Activated CD4-positive, CD25-positive, alpha-beta regulatory T cell treated with anti-CD3 and anti-CD28 coated beads, Interleukin-2, amount 50 U/mL, for 72 hours (primary cell): ENCODE data around the gene TERB2.
"Not testable (repeated sequence)": the region's sequence is repeated elsewhere in the genome, so short reads cannot be mapped to it uniquely, and the experiment has no call there.

Experiments used
- DNase-seq: peaks from one replicate; pipeline ENCODE4 v3.0.0; 2021

The TERB2 gene, protein sequence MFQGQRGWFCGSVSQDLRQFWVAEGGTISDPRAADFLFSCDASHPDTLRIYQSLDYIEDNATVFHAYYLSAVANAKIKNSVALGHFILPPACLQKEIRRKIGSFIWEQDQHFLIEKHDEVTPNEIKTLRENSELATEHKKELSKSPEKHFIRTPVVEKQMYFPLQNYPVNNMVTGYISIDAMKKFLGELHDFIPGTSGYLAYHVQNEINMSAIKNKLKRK

DNA sequence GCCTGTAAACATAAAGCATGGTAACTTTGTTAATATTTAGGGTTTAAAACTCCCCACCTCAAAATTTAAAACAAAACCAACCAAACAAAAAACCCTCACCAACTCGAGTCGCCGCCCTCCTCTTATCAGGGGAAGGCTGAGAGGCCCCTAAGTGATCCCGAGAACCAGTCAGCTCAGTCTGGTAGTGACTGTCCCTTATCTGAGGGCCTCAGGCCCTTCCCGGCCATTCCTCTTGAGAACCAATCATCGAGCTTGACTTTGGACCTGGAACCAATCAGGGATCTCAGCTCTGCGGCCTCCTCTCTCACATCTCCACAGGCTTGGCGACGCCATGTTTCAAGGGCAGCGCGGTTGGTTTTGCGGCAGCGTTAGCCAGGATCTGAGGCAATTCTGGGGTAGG is at the start of gene TERB2:
Gene TERB2, plus strand, starts transcription at position 300 of the 400 bp plus-strand sequence. Its CDS starts 32 bp downstream, at position 332.
- no peak for DNase-seq

DNA sequence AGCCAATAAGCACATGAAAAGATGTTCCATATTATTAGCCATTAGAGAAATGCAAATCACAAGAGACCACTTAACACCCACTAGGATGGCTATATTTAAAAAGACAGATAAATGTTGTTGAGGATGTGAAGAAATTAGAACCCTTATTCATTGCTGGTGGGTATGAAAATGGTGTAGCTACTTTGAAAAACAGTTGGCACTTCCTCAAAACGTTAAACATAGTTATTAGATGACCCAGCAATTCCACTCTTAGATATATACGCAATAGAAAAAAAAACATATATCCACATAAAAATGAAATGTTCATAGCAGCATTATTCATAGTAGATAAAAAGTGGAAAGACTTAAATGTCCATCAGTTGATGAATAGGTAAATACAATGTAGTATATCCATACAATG is 47.1 kb upstream of the TERB2 start:
- no peak for DNase-seq

DNA sequence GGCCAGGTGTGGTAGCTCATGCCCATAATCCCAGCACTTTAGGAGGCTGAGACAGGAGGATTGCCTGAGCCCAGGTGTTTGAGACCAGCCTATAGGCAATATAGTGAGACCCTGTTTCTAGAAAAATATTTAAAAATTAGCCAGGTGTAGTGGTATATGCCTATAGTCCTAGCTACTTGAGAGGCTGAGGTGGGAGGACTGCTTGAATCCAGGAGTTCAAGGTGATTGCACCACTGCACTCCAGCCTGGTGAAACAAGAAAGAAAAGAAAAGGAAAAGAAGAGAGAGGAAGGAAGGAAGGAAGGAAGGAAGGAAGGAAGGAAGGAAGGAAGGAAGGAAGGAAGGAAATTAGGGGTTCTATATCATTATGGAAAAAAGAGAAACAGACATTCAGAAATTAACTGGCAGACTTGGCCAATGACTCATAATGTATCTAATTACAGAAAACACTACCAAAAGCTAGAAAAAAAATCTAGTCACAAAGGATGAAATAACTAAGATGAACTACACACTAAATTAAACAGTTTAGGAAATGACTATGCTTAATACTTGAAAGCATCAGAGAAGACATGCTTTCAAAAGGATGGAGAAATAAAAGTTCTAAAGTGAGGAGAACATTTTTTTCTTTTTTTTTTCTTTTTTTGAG is 45.4 kb upstream of the TERB2 start:
- no peak for DNase-seq

DNA sequence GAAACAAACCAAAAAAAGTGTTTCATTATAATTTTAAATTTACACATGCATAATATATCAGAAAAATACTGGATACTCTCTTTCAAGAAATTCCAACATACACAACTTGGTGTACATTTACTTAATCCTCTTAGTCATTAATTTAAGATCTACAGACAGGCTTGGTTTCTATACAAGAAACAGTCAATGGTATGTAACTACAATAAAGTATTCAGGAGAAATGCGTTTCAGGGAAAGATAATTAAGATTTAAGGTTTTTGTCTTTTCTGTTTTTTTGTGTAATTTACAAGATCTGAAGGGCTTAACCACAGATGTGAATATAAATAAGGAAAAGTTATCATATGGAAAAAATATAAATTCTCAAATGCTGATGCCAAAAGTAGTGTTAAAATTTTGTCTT is 44.3 kb upstream of the TERB2 start:
- not testable (repeated sequence) for DNase-seq

DNA sequence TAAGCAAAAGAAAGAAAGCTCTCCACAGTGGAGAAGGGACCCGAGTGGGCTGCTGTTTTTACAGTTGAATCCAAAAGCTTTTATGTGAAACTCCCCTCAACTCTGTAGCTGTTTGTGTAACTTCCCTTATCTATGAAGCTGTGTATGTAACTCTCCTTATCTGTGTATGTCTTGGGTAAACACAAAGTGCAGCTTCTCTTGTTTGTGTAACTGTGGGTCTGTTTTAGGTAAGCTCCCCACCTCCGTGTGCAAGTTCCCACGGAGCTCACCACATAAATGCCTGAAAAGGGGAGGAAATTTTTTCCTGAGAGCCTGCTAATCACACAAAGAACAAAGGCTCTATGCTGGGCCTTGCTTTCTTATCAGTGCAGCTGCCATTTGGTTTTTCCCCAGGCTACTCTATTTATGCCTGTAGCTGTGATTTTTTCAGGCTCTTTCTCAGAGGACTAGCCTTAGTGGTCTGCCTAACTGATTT is 43.5 kb upstream of the TERB2 start:
- not testable (repeated sequence) for DNase-seq

GRCh38 chr15:44918136-44918535 is 38.4 kb upstream of the TERB2 start:
- DNase-seq = no peak

GRCh38 chr15:44928658-44929057 is 27.8 kb upstream of the TERB2 start:
- DNase-seq = not testable (repeated sequence)

DNA sequence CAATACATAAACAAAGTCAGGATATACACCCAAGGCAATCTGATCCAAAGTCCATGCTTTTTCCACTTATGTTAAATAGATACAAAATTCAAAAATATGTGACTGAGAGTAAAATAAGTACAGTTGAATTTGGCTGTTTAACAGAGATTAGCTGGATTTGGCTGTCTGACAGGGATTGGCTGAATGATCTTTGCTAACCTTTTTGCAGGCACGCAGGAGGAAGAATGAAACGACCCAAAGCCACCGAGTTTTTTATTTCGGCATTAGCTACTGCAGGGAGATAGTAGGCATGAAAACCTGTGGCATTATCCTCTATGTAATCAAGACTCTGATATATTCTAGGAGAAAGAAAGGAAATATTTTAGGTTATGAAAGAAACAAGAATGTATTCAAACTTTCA is 26.2 kb upstream of the TERB2 start:
- not testable (repeated sequence) for DNase-seq

- not testable (repeated sequence) for DNase-seq
Measured at GRCh38 chr15:44958302-44958701, 1.8 kb downstream of the TERB2 start.

GRCh38 chr15:44968475-44968874 is 12.0 kb downstream of the TERB2 start:
- no peak for DNase-seq

DNA sequence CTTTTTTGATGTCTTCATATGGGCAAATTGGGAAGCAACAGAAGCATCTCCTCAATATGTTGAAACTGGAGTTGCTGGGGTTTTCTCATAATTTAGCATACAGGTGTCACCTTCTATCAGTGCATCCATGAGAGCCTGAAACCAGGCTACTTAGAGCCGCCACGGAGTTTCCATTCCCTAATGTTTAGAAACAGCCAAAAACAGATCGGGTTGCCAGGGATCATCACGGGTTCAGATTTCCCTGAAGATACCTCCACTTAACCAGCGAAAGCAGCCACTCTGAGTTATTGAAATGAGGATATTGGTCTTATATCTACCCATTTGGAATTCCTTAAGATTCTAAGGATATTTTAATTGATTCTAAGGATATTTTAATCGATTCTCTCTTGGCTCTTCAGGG is 14.5 kb downstream of the TERB2 start:
- DNase-seq = no peak

- DNase-seq = not testable (repeated sequence)
Measured at GRCh38 chr15:44976183-44976582, 19.7 kb downstream of the TERB2 start.

DNA sequence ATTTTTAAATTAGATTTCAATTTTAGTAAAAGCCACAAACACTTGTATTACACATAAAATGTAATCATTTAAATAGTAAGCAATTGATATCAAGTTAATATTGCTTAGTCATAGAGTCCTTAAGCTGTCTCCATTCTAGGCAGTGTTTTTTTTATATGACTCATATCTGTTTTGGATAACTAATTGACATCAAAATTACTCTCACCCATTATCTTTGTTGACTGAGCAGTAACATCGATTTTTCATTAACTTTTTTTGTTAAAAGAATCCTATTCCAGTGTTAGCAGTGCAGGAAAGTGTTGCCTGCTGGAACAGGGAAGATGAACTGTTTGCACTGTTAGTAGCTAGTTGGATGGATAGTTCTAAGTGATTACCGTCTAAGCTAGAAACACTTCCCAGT is 21.3 kb downstream of the TERB2 start:
- DNase-seq = not testable (repeated sequence)

DNA sequence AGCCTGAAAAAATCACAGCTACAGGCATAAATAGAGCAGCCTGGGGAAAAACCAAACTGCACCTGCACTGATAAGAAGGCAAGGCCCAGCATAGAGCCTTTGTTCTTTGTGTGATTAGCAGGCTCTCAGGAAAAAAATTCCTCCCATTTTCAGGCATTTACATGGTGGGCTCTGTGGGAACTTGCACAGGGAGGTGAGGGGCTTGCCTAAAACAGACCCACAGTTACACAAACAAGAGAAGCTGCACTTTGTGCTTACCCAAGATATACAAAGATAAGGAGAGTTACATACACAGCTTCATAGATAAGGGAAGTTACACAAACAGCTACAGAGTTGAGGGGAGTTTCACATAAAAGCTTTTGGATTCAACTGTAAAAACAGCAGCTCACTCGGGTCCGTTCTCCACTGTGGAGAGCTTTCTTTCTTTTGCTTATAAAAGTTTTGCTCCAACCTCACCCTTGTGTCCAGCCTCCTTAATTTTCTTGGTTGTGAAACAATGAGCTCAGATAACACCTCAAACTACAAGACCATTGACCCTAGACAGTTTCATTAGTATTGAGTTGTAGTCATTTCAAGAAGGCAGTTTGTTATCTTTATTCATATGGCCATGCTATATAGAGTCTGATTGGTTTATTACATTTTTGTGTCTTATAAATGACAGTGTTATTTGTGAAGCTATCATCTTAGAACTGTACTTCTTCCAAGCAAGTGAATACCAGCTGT is 23.3 kb downstream of the TERB2 start:
- not testable (repeated sequence) for DNase-seq

DNA sequence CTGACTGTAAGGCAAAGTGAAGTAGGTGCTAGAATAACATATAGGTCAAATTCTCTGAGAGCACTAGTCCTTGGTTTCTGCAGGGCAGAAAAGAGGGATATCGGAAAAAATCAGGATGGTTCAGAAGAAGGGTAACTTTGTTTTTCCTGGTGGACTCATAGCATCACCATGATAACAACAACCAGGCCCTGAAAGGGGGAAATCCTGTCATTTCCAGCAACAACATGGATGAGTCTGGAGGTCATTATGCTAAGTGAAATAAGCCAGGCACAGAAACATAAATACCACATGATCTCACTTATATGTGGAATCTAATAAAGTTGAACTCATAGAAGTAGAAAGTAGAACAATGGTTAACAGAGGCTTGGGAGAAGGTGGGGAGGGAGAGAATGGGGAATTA is 27.7 kb downstream of the TERB2 start:
- not testable (repeated sequence) for DNase-seq

DNA sequence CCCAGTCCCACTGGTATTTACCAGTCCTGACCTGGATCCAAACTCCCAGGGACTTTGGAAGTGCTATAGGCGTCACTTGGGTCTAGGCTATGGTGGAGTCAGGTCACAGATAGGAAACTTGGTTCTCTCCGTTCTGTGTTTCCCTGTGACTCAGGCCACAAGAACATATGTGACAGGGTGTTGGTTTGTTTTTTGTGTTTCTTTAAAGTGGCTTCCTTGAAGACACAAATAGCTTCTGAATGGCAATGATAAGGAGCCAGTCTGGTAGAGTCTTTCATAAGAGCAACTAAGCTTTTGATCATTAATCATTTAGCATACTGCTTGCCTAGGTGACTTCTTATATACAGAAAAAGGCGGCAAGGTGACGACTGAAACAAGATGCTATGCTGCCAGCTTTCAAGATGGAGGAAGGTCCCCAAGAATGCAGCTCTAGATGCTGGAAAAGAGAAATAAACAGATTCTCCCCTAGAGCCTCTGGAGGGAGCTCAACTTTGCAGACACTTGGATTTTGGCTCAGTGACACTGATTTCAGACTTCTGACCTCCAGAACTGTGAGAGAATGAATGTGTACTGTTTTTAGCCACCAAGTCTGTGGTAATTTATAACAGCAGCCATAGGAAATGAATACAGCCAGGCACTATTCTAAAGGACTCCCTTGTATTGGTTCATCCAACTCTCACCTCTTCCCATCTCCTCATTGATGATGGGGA is 30.0 kb downstream of the TERB2 start:
- not testable (repeated sequence) for DNase-seq

GRCh38 chr15:44987711-44988110 is 31.2 kb downstream of the TERB2 start:
- DNase-seq = not testable (repeated sequence)

DNA sequence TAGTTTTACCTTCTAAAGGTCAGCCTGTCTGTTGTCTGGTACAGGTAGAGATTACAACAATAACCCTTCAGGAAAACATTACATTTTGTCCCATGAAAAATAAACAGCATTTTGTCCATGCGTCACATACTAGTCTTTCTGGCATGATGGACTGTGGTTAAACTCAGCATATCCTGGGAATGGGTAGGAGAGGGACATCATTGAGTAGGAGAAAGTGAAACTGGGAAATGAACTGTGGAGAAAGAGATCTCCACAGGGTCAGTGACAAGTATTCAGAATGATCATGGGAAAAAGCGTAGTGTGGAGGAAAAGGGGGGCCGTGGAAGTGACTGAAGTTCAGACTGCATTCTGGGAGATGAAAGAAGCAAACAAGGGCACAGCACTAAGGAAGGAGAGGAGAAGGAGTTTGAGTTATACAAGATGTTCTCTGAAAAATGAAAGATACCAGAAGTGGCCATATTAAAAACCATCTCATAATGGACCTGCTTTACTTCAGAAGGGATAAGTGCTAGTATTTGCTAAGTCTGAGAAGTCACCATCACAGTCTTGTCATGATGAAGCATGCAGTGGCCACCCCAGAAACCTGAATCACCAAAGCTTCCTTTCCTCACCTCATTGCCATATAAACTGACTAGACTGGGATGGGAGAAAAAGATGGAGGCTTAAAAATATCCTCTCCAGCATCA is 31.8 kb downstream of the TERB2 start:
- not testable (repeated sequence) for DNase-seq

- not testable (repeated sequence) for DNase-seq
Measured at GRCh38 chr15:44988870-44989219, 32.4 kb downstream of the TERB2 start.

GRCh38 chr15:44997632-44998031 is 41.1 kb downstream of the TERB2 start:
- not testable (repeated sequence) for DNase-seq

GRCh38 chr15:44999105-44999504 is 42.6 kb downstream of the TERB2 start:
- DNase-seq = no peak

GRCh38 chr15:45001180-45001579 is 44.7 kb downstream of the TERB2 start:
- not testable (repeated sequence) for DNase-seq
